ENCODE results near the gene EOMES. TPM values are rescaled to one million over a fixed set of nuclear protein-coding genes. Genes with fewer than 3 reads are reported as not detected.

EOMES gene
- total RNA-seq, 2 experiments from 2014 or later = 0.64 to 0.69 TPM

GRCh38 chr3:27712136-27713077 is 9.7 kb downstream of the EOMES start:
- Histone ChIP-seq H3K27me3 (ENCODE audit: control insufficient read depth in 1 of 2, insufficient read depth in 2 of 2, low read length in 2 of 2) (peaks cover 26 to 31% of the 10 kb centered on the region in 2 experiments), H3K9me3 (ENCODE audit: control insufficient read depth in 1 of 2, insufficient read depth in 1 of 2, low read length in 2 of 2) (peaks cover 0 to 6% of the 10 kb centered on the region in 2 experiments), H3K36me3 (ENCODE audit: insufficient read depth, low read length) (no peaks in the 10 kb centered on the region), H3K27ac (ENCODE audit: low read depth in 1 of 2, low read length in 2 of 2) (no peak overlapping the region), H3K4me3 (ENCODE audit: low read length) (peak overlapping the region; percentile 68), H3K4me1 (ENCODE audit: insufficient read depth, low read length) (peaks cover 27% of the 10 kb centered on the region)
- ChIA-PET CTCF (interaction anchor here (0.5 to 2.8 kb wide), 19 partner anchors 10 to 624 kb away, joined by 3 to 56 read pairs (median 4); partner anchors contain the start of gene EOMES), POLR2A (interaction anchor here (0.6 to 2.4 kb wide), 13 partner anchors 9 to 638 kb away, joined by 3 to 14 read pairs (median 5); partner anchors contain the start of genes AZI2, EOMES and ZCWPW2)
- peaks cover 4% of the 10 kb centered on the region for H3K36me3 Mint-ChIP-seq (ENCODE audit: low read depth)
- H3K4me1 Mint-ChIP-seq (ENCODE audit: low read depth) = peaks cover 27% of the 10 kb centered on the region
- H3K9me3 Mint-ChIP-seq = no peaks in the 10 kb centered on the region
- peaks cover 82% of the 10 kb centered on the region for H3K27me3 Mint-ChIP-seq
- H3K4me3 Mint-ChIP-seq = peak overlapping the region; percentile 97
- DNase-seq = peak; percentile 54 to 90 (median 72)
- H3K27ac Mint-ChIP-seq = peak overlapping the region; percentile 3
- intact Hi-C loops (cut with DNase I, micrococcal nuclease) = loop anchor here (1.0 to 5.0 kb wide), 7 partner anchors 10 to 617 kb away; partner anchors contain the start of genes CMC1 (in 1 of the 2) and EOMES (in 1 of the 2)
- TF ChIP-seq CTCF (IDR thresholded peaks at IDR 0.05) = peak; percentile 88
- ATAC-seq (ENCODE audit: poor library complexity) = peak; percentile 95

- H3K4me3 ChIP-seq (ENCODE audit: low read length) = no peak overlapping the region
- ATAC-seq (ENCODE audit: poor library complexity) (no peak), DNase-seq (no peak)
- H3K27me3 ChIP-seq (ENCODE audit: control insufficient read depth in 1 of 2, insufficient read depth in 2 of 2, low read length in 2 of 2) = peaks cover 5 to 8% of the 10 kb centered on the region in 2 experiments
- intact Hi-C loops (cut with DNase I, micrococcal nuclease) = no loop called here
- Mint-ChIP-seq H3K36me3 (ENCODE audit: low read depth) (peaks cover 4% of the 10 kb centered on the region), H3K9me3 (no peaks in the 10 kb centered on the region), H3K27ac (no peak overlapping the region), H3K4me1 (ENCODE audit: low read depth) (peaks cover 8% of the 10 kb centered on the region), H3K4me3 (no peak overlapping the region), H3K27me3 (peaks cover 49% of the 10 kb centered on the region)
- ChIA-PET CTCF (no interaction called here), POLR2A (interaction anchor here (0.6 kb wide), 1 partner anchor 12 kb away, joined by 5 read pairs; no protein-coding TSS in a partner anchor)
- no peak for TF ChIP-seq CTCF (IDR thresholded peaks at IDR 0.05)
- peaks cover 5% of the 10 kb centered on the region for H3K4me1 ChIP-seq (ENCODE audit: insufficient read depth, low read length)
- H3K9me3 ChIP-seq (ENCODE audit: control insufficient read depth in 1 of 2, insufficient read depth in 1 of 2, low read length in 2 of 2) = no peaks in the 10 kb centered on the region
- H3K27ac ChIP-seq (ENCODE audit: low read depth in 1 of 2, low read length in 2 of 2) = no peak overlapping the region
- no peaks in the 10 kb centered on the region for H3K36me3 ChIP-seq (ENCODE audit: insufficient read depth, low read length)
Observed at GRCh38 chr3:27708250-27708649, 13.9 kb downstream of the EOMES start.

- no peak for DNase-seq
- H3K27ac Mint-ChIP-seq = no peak overlapping the region
- no peaks in the 10 kb centered on the region for H3K27me3 ChIP-seq (ENCODE audit: control insufficient read depth in 1 of 2, insufficient read depth in 2 of 2, low read length in 2 of 2)
- no peaks in the 10 kb centered on the region for H3K36me3 Mint-ChIP-seq (ENCODE audit: low read depth)
- no peaks in the 10 kb centered on the region for H3K36me3 ChIP-seq (ENCODE audit: insufficient read depth, low read length)
- no peak for ATAC-seq (ENCODE audit: poor library complexity)
- H3K27ac ChIP-seq (ENCODE audit: low read depth in 1 of 2, low read length in 2 of 2) = no peak overlapping the region
- POLR2A ChIA-PET = no interaction called here
- CTCF ChIA-PET = no interaction called here
- H3K9me3 ChIP-seq (ENCODE audit: control insufficient read depth in 1 of 2, insufficient read depth in 1 of 2, low read length in 2 of 2) = peaks cover 0 to 4% of the 10 kb centered on the region in 2 experiments
- H3K9me3 Mint-ChIP-seq = peaks cover 6% of the 10 kb centered on the region
- no peak for TF ChIP-seq CTCF (IDR thresholded peaks at IDR 0.05)
- H3K27me3 Mint-ChIP-seq = no peaks in the 10 kb centered on the region
- H3K4me1 ChIP-seq (ENCODE audit: insufficient read depth, low read length) = no peaks in the 10 kb centered on the region
- no peaks in the 10 kb centered on the region for H3K4me1 Mint-ChIP-seq (ENCODE audit: low read depth)
- intact Hi-C loops (cut with DNase I, micrococcal nuclease) = no loop called here
- H3K4me3 Mint-ChIP-seq = no peak overlapping the region
- no peak overlapping the region for H3K4me3 ChIP-seq (ENCODE audit: low read length)
Observed at GRCh38 chr3:27699067-27699466, 23.1 kb downstream of the EOMES start.

All from CD4-positive, alpha-beta T cell (primary cell).